ENCODE data around the gene SMPD2.

GRCh38 chr6:109417646-109418045 lies 22.9 kb upstream of the SMPD2 start:
- TF ChIP-seq, protein P1, sequence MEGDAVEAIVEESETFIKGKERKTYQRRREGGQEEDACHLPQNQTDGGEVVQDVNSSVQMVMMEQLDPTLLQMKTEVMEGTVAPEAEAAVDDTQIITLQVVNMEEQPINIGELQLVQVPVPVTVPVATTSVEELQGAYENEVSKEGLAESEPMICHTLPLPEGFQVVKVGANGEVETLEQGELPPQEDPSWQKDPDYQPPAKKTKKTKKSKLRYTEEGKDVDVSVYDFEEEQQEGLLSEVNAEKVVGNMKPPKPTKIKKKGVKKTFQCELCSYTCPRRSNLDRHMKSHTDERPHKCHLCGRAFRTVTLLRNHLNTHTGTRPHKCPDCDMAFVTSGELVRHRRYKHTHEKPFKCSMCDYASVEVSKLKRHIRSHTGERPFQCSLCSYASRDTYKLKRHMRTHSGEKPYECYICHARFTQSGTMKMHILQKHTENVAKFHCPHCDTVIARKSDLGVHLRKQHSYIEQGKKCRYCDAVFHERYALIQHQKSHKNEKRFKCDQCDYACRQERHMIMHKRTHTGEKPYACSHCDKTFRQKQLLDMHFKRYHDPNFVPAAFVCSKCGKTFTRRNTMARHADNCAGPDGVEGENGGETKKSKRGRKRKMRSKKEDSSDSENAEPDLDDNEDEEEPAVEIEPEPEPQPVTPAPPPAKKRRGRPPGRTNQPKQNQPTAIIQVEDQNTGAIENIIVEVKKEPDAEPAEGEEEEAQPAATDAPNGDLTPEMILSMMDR (IDR thresholded peaks at IDR 0.05) = no peak
- TF ChIP-seq, protein P2, sequence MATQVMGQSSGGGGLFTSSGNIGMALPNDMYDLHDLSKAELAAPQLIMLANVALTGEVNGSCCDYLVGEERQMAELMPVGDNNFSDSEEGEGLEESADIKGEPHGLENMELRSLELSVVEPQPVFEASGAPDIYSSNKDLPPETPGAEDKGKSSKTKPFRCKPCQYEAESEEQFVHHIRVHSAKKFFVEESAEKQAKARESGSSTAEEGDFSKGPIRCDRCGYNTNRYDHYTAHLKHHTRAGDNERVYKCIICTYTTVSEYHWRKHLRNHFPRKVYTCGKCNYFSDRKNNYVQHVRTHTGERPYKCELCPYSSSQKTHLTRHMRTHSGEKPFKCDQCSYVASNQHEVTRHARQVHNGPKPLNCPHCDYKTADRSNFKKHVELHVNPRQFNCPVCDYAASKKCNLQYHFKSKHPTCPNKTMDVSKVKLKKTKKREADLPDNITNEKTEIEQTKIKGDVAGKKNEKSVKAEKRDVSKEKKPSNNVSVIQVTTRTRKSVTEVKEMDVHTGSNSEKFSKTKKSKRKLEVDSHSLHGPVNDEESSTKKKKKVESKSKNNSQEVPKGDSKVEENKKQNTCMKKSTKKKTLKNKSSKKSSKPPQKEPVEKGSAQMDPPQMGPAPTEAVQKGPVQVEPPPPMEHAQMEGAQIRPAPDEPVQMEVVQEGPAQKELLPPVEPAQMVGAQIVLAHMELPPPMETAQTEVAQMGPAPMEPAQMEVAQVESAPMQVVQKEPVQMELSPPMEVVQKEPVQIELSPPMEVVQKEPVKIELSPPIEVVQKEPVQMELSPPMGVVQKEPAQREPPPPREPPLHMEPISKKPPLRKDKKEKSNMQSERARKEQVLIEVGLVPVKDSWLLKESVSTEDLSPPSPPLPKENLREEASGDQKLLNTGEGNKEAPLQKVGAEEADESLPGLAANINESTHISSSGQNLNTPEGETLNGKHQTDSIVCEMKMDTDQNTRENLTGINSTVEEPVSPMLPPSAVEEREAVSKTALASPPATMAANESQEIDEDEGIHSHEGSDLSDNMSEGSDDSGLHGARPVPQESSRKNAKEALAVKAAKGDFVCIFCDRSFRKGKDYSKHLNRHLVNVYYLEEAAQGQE (IDR thresholded peaks at IDR 0.05; ENCODE audit: insufficient read depth in 1 of 2, low read depth in 2 of 2, low read length in 1 of 2) = no peak
- no peak for TF ChIP-seq TCF7L2 (IDR thresholded peaks at IDR 0.05; ENCODE audit: low read depth, low read length)
